22Rv1 (cell line): ENCODE measurements around the gene GALNT18.

Experiments
- ZFX ChIP-seq: fragments of 450-650 bp; IDR thresholded peaks from 2 replicates; pipeline ENCODE4 v1.6.1; 2017; ENCODE audit warnings: antibody characterized with exemption, borderline replicate concordance
- TF ChIP-seq, protein P1 (sequence below): fragments of 450-650 bp; IDR thresholded peaks from 2 replicates; pipeline ENCODE4 v1.5.1; 2017; ENCODE audit warnings: mild to moderate bottlenecking

DNA sequence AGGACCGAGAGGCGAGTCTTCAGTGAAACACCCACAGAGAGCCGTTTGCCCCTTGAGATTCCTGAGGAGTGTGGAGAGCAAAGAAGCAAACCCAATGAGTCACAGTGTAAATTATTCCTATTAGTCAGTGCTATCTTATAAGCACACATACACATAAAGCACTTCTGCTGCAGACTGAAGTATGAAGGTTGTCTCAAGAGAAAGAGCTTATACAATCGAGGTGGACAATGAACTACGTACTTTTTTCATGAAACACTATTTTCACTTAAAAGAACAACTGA is 37.3 kb downstream of the GALNT18 start:
- TF ChIP-seq, protein P1, sequence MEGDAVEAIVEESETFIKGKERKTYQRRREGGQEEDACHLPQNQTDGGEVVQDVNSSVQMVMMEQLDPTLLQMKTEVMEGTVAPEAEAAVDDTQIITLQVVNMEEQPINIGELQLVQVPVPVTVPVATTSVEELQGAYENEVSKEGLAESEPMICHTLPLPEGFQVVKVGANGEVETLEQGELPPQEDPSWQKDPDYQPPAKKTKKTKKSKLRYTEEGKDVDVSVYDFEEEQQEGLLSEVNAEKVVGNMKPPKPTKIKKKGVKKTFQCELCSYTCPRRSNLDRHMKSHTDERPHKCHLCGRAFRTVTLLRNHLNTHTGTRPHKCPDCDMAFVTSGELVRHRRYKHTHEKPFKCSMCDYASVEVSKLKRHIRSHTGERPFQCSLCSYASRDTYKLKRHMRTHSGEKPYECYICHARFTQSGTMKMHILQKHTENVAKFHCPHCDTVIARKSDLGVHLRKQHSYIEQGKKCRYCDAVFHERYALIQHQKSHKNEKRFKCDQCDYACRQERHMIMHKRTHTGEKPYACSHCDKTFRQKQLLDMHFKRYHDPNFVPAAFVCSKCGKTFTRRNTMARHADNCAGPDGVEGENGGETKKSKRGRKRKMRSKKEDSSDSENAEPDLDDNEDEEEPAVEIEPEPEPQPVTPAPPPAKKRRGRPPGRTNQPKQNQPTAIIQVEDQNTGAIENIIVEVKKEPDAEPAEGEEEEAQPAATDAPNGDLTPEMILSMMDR: no peak
- TF ChIP-seq ZFX: no peak
